PC-9 (cell line): ENCODE data around the gene PLPP3. TPM values are rescaled to one million over a fixed set of nuclear protein-coding genes. Genes with fewer than 3 reads are reported as not detected.

Experiments used
- BruUV-seq: library from RNA; stranded (reverse); fragments of 400-500 nt; replicated peaks from 2 replicates; lab custom pipeline; 2021; lab: Mats Ljungman, UMichigan
- CTCF ChIA-PET: fragments of 300-600 bp; sonication (Branson Sonifier 250); formaldehyde crosslinking; loops from one replicate; lab custom pipeline; 2022; ENCODE audit warnings: antibody characterized with exemption; lab: Charles Lee
- POLR2A ChIA-PET: fragments of 300-600 bp; sonication (Branson Sonifier 250); formaldehyde crosslinking; loops from one replicate; lab custom pipeline; 2022; ENCODE audit warnings: antibody characterized with exemption; ENCODE audit not compliant: unreplicated experiment; lab: Charles Lee
- DNase-seq, 2 experiments: peaks; one replicate each; pipeline versions ENCODE4 v3.0.0 to v3.0.0-alpha.2; 2015 to 2022; ENCODE audit warnings: mixed read lengths in 1 of 2
- H2AFZ ChIP-seq: fragments of 200-600 bp; sonication (generic); 2 replicates; pipeline ENCODE4 v1.8.1; 2017; ENCODE audit warnings: antibody characterized with exemption
- H3F3A ChIP-seq: fragments of 200-600 bp; sonication (generic); 2 replicates; pipeline ENCODE4 v1.8.1; 2017; ENCODE audit warnings: antibody characterized with exemption, mild to moderate bottlenecking, low read depth; ENCODE audit not compliant: insufficient read depth
- H3K27ac ChIP-seq: fragments of 200-600 bp; sonication (generic); 2 replicates; pipeline ENCODE4 v1.6.1; 2016; ENCODE audit warnings: mixed run types
- H3K27me3 ChIP-seq: fragments of 200-600 bp; sonication (generic); 2 replicates; pipeline ENCODE4 v1.6.1; 2016; ENCODE audit warnings: low read depth, mixed run types; ENCODE audit not compliant: insufficient read depth
- H3K36me3 ChIP-seq: fragments of 200-600 bp; sonication (generic); 2 replicates; pipeline ENCODE4 v1.6.1; 2016; ENCODE audit warnings: low read depth, mixed run types
- H3K4me1 ChIP-seq: fragments of 200-600 bp; sonication (generic); replicated peaks from 2 replicates; pipeline ENCODE4 v1.6.1; 2016; ENCODE audit warnings: mixed run types; ENCODE audit not compliant: insufficient read depth
- H3K4me2 ChIP-seq: fragments of 200-600 bp; sonication (generic); 2 replicates; pipeline ENCODE4 v1.6.1; 2017; ENCODE audit warnings: mixed run types
- H3K4me3 ChIP-seq: fragments of 200-600 bp; sonication (generic); 2 replicates; pipeline ENCODE4 v1.6.1; 2016; ENCODE audit warnings: mixed run types
- H3K79me2 ChIP-seq: fragments of 200-600 bp; sonication (generic); 2 replicates; pipeline ENCODE4 v1.6.1; 2017; ENCODE audit warnings: low read depth, mixed run types
- H3K9me2 ChIP-seq: fragments of 200-600 bp; sonication (generic); 2 replicates; pipeline ENCODE4 v1.8.1; 2017; ENCODE audit warnings: mild to moderate bottlenecking; ENCODE audit not compliant: insufficient read depth
- H3K9me3 ChIP-seq: fragments of 200-600 bp; sonication (generic); 2 replicates; pipeline ENCODE4 v1.8.1; 2016; ENCODE audit warnings: low read depth; ENCODE audit not compliant: insufficient read depth
- H4K20me1 ChIP-seq: fragments of 200-600 bp; sonication (generic); 2 replicates; pipeline ENCODE4 v1.8.1; 2017; ENCODE audit not compliant: insufficient read depth
- EZH2 ChIP-seq: fragments of 200-600 bp; sonication (generic); IDR thresholded peaks from 2 replicates; pipeline ENCODE4 v1.8.0; 2017; ENCODE audit warnings: antibody characterized with exemption, low read depth
- intact Hi-C: fragments of 100-400 bp; cut with micrococcal nuclease; formaldehyde crosslinking; loops from one replicate; pipeline ENCODE4 v1.10.0; 2022; ENCODE audit not compliant: unreplicated experiment
- total RNA-seq: library from RNA; stranded (reverse); gene quantifications from 2 replicates; pipeline ENCODE4 v1.2.3, GENCODE V29; 2021
- TF ChIP-seq, protein P1 (sequence below): fragments of 200-600 bp; sonication (generic); conservative IDR thresholded peaks from 2 replicates; pipeline ENCODE4 v1.6.1; 2017; ENCODE audit warnings: mixed run types, antibody characterized with exemption, mild to moderate bottlenecking, moderate library complexity

PLPP3 gene
- total RNA-seq, 1 experiment from 2014 or later = 22.4 TPM

DNA sequence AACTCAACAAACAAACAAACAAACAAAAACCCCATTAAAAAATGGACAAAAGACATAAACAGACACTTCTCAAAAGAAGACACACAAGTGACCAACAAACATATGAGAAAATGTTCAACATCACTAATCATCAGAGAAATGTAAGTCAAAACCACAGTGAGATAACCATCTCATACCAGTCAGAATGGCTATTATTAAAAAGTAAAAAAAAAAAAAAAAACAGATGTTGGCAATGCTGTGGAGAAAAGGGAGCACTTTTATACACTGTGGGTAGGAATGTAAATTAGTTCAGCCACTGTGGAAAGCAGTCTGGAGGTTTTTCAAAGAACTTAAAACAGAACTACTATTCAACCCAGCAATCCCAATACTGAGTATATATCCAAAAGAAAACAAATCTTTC lies 94.7 kb downstream of the PLPP3 start:
- 0 out of 2 replicates have a peak, but pooled peaks cover 3% of the 10 kb centered on the region for H3K36me3 ChIP-seq
- CTCF ChIA-PET = no interaction called here
- H3K4me2 ChIP-seq = no peak overlapping the region
- DNase-seq = peak in 1 of 2 experiments; percentile 45
- H3K9me3 ChIP-seq = no peaks in the 10 kb centered on the region
- no peaks in the 10 kb centered on the region for H4K20me1 ChIP-seq
- H3K4me3 ChIP-seq = no peak overlapping the region
- POLR2A ChIA-PET = no interaction called here
- no TSS peak for BruUV-seq
- intact Hi-C loops = no loop called here
- TF ChIP-seq, protein P1, sequence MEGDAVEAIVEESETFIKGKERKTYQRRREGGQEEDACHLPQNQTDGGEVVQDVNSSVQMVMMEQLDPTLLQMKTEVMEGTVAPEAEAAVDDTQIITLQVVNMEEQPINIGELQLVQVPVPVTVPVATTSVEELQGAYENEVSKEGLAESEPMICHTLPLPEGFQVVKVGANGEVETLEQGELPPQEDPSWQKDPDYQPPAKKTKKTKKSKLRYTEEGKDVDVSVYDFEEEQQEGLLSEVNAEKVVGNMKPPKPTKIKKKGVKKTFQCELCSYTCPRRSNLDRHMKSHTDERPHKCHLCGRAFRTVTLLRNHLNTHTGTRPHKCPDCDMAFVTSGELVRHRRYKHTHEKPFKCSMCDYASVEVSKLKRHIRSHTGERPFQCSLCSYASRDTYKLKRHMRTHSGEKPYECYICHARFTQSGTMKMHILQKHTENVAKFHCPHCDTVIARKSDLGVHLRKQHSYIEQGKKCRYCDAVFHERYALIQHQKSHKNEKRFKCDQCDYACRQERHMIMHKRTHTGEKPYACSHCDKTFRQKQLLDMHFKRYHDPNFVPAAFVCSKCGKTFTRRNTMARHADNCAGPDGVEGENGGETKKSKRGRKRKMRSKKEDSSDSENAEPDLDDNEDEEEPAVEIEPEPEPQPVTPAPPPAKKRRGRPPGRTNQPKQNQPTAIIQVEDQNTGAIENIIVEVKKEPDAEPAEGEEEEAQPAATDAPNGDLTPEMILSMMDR = no peak
- TF ChIP-seq EZH2 = no peak
- peaks cover 13% of the 10 kb centered on the region; the same call in 1 of the 2 replicates for H3F3A ChIP-seq
- H3K27me3 ChIP-seq = no peaks in the 10 kb centered on the region
- no peak overlapping the region for H2AFZ ChIP-seq
- H3K9me2 ChIP-seq = no peaks in the 10 kb centered on the region
- no peak overlapping the region for H3K27ac ChIP-seq
- no peaks in the 10 kb centered on the region for H3K4me1 ChIP-seq
- H3K79me2 ChIP-seq = no peaks in the 10 kb centered on the region

DNA sequence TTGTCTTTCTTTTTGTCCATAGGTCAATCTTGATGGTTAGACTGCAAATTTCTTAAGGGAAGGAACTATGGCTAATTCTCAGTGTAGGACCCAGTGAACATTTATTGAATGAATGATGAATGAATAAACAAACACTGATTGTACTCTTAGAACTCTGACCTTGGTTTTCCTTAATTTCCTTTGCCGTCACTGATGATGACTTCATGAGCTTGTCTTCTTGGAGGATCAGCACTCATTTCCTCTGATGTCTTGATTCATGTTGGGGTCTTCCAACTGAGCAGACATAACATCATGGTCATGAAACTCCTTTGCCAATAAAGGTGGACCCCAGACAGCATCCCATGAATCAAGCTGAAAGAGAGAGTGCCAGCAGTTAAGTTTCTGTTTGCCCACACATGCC lies 96.3 kb downstream of the PLPP3 start:
- TF ChIP-seq EZH2 = no peak
- TF ChIP-seq, protein P1 = no peak
- peaks cover 7% of the 10 kb centered on the region; the same call in 1 of the 2 replicates for H3F3A ChIP-seq
- ChIA-PET CTCF (no interaction called here), POLR2A (no interaction called here)
- no peak overlapping the region for H3K4me3 ChIP-seq
- H3K9me2 ChIP-seq = no peaks in the 10 kb centered on the region
- no peak for DNase-seq
- no peaks in the 10 kb centered on the region for H3K9me3 ChIP-seq
- H3K4me2 ChIP-seq = no peak overlapping the region
- H3K4me1 ChIP-seq = no peaks in the 10 kb centered on the region
- no peaks in the 10 kb centered on the region for H3K79me2 ChIP-seq
- H4K20me1 ChIP-seq = no peaks in the 10 kb centered on the region
- H3K27ac ChIP-seq = no peak overlapping the region
- H3K36me3 ChIP-seq = peaks cover 3% of the 10 kb centered on the region; the same call in 1 of the 2 replicates
- BruUV-seq = no TSS peak
- intact Hi-C loops = no loop called here
- no peak overlapping the region for H2AFZ ChIP-seq
- H3K27me3 ChIP-seq = no peaks in the 10 kb centered on the region

DNA sequence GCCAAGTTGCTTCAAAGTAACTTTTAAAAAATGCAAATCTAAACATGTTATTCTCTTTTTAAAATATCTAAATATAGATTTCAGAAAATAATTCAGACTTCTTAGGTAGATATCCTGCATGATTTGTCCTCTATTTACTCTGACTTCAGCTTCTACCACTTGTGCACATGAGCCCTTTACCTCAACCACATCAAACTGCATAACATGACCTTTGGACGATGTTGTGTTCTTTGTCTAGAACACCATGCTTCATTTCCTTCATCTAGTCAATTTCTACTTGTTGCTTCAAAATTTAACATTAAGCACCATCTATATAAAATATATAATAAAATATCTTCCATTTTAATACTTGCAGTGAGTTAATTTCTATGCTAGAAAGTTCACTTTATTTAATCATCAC lies 96.9 kb downstream of the PLPP3 start:
- POLR2A ChIA-PET = no interaction called here

More for the DNA sequence above, 96.9 kb downstream of the PLPP3 start:
- no peaks in the 10 kb centered on the region for H4K20me1 ChIP-seq
- TF ChIP-seq EZH2 = no peak
- TF ChIP-seq, protein P1 = no peak
- no peak overlapping the region for H3K27ac ChIP-seq
- H3K4me1 ChIP-seq = no peaks in the 10 kb centered on the region
- peaks cover 1% of the 10 kb centered on the region; the same call in 1 of the 2 replicates for H3F3A ChIP-seq
- no peaks in the 10 kb centered on the region for H3K9me2 ChIP-seq
- no peak overlapping the region for H3K4me3 ChIP-seq
- H2AFZ ChIP-seq = no peak overlapping the region
- no peaks in the 10 kb centered on the region for H3K79me2 ChIP-seq
- peaks cover 3% of the 10 kb centered on the region; the same call in 1 of the 2 replicates for H3K36me3 ChIP-seq
- BruUV-seq = no TSS peak
- DNase-seq = no peak
- CTCF ChIA-PET = no interaction called here
- intact Hi-C loops = no loop called here
- H3K4me2 ChIP-seq = no peak overlapping the region
- H3K27me3 ChIP-seq = no peaks in the 10 kb centered on the region
- no peaks in the 10 kb centered on the region for H3K9me3 ChIP-seq
